LNCAP (cell line): ENCODE results near the gene SSBP2.

Source experiments
- TF ChIP-seq, protein P1 (sequence below): fragments of 450-650 bp; IDR thresholded peaks from 2 replicates; pipeline ENCODE4 v1.5.1; 2017; ENCODE audit warnings: mild to moderate bottlenecking

SSBP2 gene

DNA sequence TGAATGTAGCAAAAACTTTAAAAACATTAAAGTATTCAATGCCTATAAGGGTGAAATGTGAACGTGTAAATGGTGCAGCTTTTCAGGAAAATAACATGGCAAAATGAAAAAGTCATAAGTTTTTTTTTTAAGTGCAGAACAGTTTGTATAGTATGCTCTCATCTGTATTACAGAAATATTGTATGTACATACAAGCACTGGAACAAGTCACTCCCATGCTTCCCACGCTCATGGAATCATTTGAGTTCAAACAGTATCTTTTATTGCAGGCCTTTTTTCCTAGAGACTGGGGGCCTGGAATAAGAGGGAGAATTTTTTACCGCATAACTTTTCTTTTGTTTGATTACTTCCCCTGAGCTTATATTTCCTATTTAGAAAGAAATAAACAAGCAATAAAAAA lies 94.1 kb downstream of the SSBP2 start:
- TF ChIP-seq, protein P1, sequence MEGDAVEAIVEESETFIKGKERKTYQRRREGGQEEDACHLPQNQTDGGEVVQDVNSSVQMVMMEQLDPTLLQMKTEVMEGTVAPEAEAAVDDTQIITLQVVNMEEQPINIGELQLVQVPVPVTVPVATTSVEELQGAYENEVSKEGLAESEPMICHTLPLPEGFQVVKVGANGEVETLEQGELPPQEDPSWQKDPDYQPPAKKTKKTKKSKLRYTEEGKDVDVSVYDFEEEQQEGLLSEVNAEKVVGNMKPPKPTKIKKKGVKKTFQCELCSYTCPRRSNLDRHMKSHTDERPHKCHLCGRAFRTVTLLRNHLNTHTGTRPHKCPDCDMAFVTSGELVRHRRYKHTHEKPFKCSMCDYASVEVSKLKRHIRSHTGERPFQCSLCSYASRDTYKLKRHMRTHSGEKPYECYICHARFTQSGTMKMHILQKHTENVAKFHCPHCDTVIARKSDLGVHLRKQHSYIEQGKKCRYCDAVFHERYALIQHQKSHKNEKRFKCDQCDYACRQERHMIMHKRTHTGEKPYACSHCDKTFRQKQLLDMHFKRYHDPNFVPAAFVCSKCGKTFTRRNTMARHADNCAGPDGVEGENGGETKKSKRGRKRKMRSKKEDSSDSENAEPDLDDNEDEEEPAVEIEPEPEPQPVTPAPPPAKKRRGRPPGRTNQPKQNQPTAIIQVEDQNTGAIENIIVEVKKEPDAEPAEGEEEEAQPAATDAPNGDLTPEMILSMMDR, result no peak

DNA sequence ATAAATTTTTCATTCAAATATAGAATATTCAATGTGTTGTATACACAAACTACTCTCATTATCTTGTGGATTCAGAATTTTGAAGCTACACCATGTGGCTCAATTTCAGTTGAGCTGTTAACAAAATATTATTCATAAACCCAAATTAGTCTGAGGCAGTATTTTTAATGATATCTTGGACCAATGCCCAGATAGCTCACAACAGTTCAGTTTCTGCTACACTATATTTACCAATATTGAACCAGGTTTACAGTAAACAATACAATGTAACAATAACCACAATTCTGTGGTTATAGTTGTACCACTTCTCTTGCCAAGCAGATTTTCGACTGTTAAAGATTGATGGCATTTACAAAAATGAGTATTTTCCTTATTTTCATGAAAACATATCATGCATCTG lies 99.9 kb downstream of the SSBP2 start:
- TF ChIP-seq, protein P1, result no peak

DNA sequence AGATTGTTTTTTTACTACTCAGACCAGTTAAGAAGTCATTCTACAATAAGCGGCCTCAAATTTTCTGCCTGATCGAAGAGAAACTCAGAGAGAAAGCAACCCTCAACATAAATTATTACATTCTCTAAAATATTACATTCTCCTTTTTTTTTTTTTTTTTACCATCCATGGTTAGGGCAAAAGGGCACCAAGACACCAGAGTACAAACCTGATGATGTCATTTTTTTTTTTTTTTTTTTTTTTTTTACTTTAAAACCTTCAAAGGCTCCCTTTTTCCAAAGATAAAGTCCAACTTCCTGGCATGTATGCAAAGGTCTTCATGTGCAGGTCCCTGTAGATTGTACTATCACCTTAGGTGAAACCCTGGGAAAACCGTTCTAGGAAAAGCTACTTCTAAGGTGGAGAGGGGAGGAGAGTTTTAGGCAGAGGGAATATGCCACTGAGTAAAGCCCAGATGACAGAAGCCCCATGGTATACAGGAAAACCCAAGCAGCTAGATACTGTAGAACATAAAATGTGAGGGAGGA lies 104.4 kb downstream of the SSBP2 start:
- TF ChIP-seq, protein P1, result no peak

DNA sequence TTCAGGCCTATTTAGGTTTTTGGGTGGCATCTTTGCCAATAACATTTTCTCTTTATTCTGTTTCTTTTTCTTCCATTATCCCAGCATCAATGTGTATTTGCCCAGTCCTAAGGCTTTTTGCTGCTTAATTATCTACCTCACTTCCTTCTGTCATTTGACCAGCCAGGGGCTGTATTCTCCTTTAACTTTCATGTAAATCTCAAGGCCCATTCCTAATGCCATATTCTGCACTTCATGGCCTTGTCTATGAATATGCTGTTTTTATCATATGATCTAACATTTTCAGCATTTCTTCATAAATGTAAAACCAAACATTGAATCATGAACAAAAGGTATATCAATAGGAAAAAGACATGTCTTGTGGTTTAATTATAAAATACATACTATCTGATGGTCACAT lies 108.7 kb downstream of the SSBP2 start:
- TF ChIP-seq, protein P1, result no peak

DNA sequence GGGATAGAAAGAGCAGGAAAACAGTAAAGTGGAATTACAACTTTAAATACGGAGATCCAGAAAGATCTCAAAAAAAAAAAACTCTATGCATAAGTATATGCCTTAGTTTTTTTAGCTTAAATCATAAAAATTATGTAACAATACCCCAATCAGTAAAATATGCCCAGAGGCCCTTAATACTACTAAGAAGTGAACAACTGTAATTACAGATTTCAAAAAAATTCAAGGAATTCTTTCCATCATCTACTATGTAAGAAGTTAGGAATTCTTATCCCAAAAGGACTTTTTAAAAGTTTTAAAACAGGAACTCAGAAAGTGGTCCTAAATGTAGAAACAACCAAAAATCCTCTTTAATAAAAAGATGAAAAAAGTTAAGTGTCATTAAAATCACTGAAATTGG lies 111.3 kb downstream of the SSBP2 start:
- TF ChIP-seq, protein P1, result no peak

DNA sequence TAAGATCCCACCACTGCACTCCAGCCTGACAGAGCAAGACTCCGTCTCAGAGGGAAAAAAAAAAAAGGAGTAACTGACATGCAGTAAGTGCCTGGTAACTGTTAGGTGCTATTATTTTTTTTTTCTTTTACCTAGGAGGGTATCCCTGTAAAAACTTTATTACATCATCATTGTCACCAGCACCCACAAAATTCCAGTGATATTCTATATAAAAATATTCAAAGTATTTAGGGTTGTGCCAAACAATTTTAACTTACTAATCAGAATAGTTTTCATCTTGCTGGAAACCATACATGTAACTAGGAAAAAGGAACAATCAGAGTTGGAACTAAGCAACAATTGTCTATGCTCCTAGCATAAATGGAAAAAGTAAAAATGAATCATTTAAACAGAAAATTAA lies 112.4 kb downstream of the SSBP2 start:
- TF ChIP-seq, protein P1, result no peak

DNA sequence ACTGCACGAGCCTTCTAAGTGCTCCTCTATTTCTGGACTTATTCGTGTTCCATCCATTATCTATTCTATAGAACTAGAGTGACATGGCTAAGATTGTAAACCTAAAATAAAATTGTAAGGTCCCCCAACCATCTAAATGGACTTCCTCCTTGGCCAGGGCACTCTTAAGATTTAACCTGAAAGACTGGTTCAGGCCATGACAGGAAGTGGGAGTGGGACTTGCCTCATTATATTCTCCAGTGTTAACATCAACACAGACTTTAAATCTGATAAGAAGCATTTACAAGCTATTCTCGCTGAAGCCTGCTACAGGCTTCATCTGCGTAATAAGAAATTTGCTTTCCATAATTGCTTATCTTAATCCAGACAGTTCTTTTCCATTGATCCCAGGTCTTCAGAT lies 117.0 kb downstream of the SSBP2 start:
- TF ChIP-seq, protein P1, result no peak

DNA sequence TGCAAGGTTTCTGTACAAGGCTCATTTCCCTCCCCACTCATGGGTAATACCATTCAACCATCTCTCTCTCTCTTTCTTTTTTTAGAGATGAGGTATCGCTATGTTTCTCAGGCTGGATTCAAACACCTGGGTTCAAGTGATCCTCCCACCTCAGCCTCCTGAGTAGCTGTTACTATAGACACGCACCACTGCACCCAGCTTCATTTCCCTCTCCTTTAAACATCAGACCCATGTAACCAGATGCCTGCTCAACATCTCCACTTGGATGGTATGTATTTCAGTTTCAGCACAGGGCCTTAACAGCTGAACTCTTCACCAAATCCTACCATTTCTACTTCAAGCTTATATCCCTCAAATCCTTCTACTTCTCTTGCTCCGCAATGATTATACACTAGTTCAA lies 117.4 kb downstream of the SSBP2 start:
- TF ChIP-seq, protein P1, result no peak
